Liver (tissue), 9 donors: ENCODE measurements around the gene CDH13. TPM values are rescaled to one million over a fixed set of nuclear protein-coding genes. Genes with fewer than 3 reads are reported as not detected.

Experiments
- DNase-seq: peaks from one replicate; pipeline ENCODE4 v3.0.0-alpha.2; 2017; ENCODE audit warnings: low spot score
- H3K27ac ChIP-seq, 2 donors: one replicate each; pipeline ENCODE4 v1.7.0; 2013; ENCODE audit warnings: inconsistent platforms in 2 of 2, low read length in 2 of 2, control low read depth in 1 of 2, low read depth in 1 of 2, mild to moderate bottlenecking in 1 of 2
- H3K27me3 ChIP-seq, 4 donors: one replicate each; pipeline versions ENCODE4 v1.6.1 to v1.7.0; 2013; ENCODE audit warnings: low read length in 3 of 4, inconsistent platforms in 1 of 4, mild to moderate bottlenecking in 1 of 4, moderate library complexity in 1 of 4; ENCODE audit not compliant: control insufficient read depth in 4 of 4, insufficient read depth in 4 of 4
- H3K36me3 ChIP-seq, 4 donors: one replicate each; pipeline versions ENCODE4 v1.6.1 to v1.7.0; 2013; ENCODE audit warnings: low read length in 3 of 4, mild to moderate bottlenecking in 3 of 4, low read depth in 1 of 4, moderate library complexity in 1 of 4; ENCODE audit not compliant: control insufficient read depth in 4 of 4, insufficient read depth in 3 of 4
- H3K4me1 ChIP-seq, 4 donors: one replicate each; pipeline versions ENCODE4 v1.6.1 to v1.7.0; 2013; ENCODE audit warnings: low read length in 3 of 4, mild to moderate bottlenecking in 3 of 4, moderate library complexity in 1 of 4; ENCODE audit not compliant: control insufficient read depth in 4 of 4, insufficient read depth in 4 of 4
- H3K4me3 ChIP-seq, 3 donors: one replicate each; pipeline versions ENCODE4 v1.6.1 to v1.7.0; 2013; ENCODE audit warnings: low read length in 3 of 3, control low read depth in 1 of 3, low read depth in 1 of 3, mild to moderate bottlenecking in 1 of 3
- H3K9ac ChIP-seq, 2 donors: one replicate each; pipeline ENCODE4 v1.7.0; 2013; ENCODE audit warnings: low read length in 2 of 2, mild to moderate bottlenecking in 2 of 2, moderate library complexity in 2 of 2, control low read depth in 1 of 2, low read depth in 1 of 2
- H3K9me3 ChIP-seq, 4 donors: one replicate each; pipeline versions ENCODE4 v1.6.1 to v1.7.0; 2013; ENCODE audit warnings: low read length in 3 of 4; ENCODE audit not compliant: control insufficient read depth in 4 of 4
- ATF3 ChIP-seq: IDR thresholded peaks from 2 replicates; pipeline ENCODE4 v1.6.1; 2016; ENCODE audit warnings: antibody characterized with exemption
- CTCF ChIP-seq: fragments of 150-350 bp; IDR thresholded peaks from 2 replicates; pipeline ENCODE4 v1.5.1; 2017; ENCODE audit warnings: improper control_type of control experiment, low read depth, low read length; ENCODE audit not compliant: missing input control
- EGR1 ChIP-seq, 2 donors: IDR thresholded peaks; 2 replicates each; pipeline ENCODE4 v1.6.1; 2016 to 2018; ENCODE audit warnings: antibody characterized with exemption in 2 of 2, low read depth in 2 of 2
- FOXA1 ChIP-seq: IDR thresholded peaks from 2 replicates; pipeline ENCODE4 v1.6.1; 2016; ENCODE audit warnings: antibody characterized with exemption
- FOXA2 ChIP-seq: IDR thresholded peaks from 2 replicates; pipeline ENCODE4 v1.6.1; 2016; ENCODE audit warnings: antibody characterized with exemption
- GABPA ChIP-seq, 2 donors: IDR thresholded peaks in 1 of 2; conservative IDR thresholded peaks in 1 of 2; 2 replicates each; pipeline ENCODE4 v1.6.1; 2016; ENCODE audit warnings: antibody characterized with exemption in 2 of 2, mild to moderate bottlenecking in 1 of 2, moderate library complexity in 1 of 2
- HNF4A ChIP-seq, 2 donors: conservative IDR thresholded peaks; 2 replicates each; pipeline ENCODE4 v1.6.1; 2016; ENCODE audit warnings: antibody characterized with exemption in 2 of 2, mild to moderate bottlenecking in 2 of 2
- HNF4G ChIP-seq: IDR thresholded peaks from 2 replicates; pipeline ENCODE4 v1.6.1; 2016; ENCODE audit warnings: antibody characterized with exemption
- JUND ChIP-seq, 2 donors: IDR thresholded peaks; 2 replicates each; pipeline ENCODE4 v1.6.1; 2016; ENCODE audit warnings: antibody characterized with exemption in 2 of 2
- MAX ChIP-seq: IDR thresholded peaks from 2 replicates; pipeline ENCODE4 v1.6.1; 2016; ENCODE audit warnings: antibody characterized with exemption
- NR2F2 ChIP-seq: IDR thresholded peaks from 2 replicates; pipeline ENCODE4 v1.6.1; 2016; ENCODE audit warnings: antibody characterized with exemption
- REST ChIP-seq: IDR thresholded peaks from 2 replicates; pipeline ENCODE4 v1.6.1; 2016; ENCODE audit warnings: antibody characterized with exemption, mild to moderate bottlenecking
- RXRA ChIP-seq, 2 donors: IDR thresholded peaks; 2 replicates each; pipeline ENCODE4 v1.6.1; 2017 to 2018; ENCODE audit warnings: antibody characterized with exemption in 2 of 2, mild to moderate bottlenecking in 1 of 2
- TAF1 ChIP-seq: conservative IDR thresholded peaks from 2 replicates; pipeline ENCODE4 v1.6.1; 2016; ENCODE audit warnings: antibody characterized with exemption, mild to moderate bottlenecking
- YY1 ChIP-seq: IDR thresholded peaks from 2 replicates; pipeline ENCODE4 v1.6.1; 2016; ENCODE audit warnings: antibody characterized with exemption, mild to moderate bottlenecking
- ZBTB33 ChIP-seq: IDR thresholded peaks from 2 replicates; pipeline ENCODE4 v1.6.1; 2016; ENCODE audit warnings: antibody characterized with exemption
- WGBS: extraction: QIAGEN DNeasy Blood & Tissue Kit; methylation state at CpG from one replicate; pipeline ENCODE4 v1.1.7; 2013; 5-methylcytosine and 5-hydroxymethylcytosine counted together
- polyA plus RNA-seq, 2 donors: library from polyadenylated mRNA; stranded (reverse) in 1 of 2; unstranded in 1 of 2; fragments of 200-250 nt in 1 of 2; fragments of >200 nt in 1 of 2; fragmentation: Nextera tagmentation in 1 of 2; extraction: Ambion mirVana in 1 of 2; gene quantifications; one replicate each; pipeline versions ENCODE4 v1.2.1 to v1.2.3, GENCODE V29; 2013 to 2015
- total RNA-seq, 2 donors: library from RNA; depleted of rRNA; stranded (reverse); fragments of >200 nt; gene quantifications; one replicate each; pipeline ENCODE4 v1.2.3, GENCODE V29; 2014
- donor health status: healthy.
- donor health status: healthy.
- donor health status: healthy.
- donor health status: healthy.
- donor health status: healthy.

The CDH13 gene
- total and polyA plus RNA-seq, 4 donors: 0.21 to 1.5 (median 0.58) TPM

GRCh38 chr16:83840060-83840617, 1213.4 kb downstream of the CDH13 start:
- no peak overlapping the region for H3K9ac ChIP-seq
- no peaks in the 10 kb centered on the region for H3K9me3 ChIP-seq
- no peak overlapping the region for H3K4me3 ChIP-seq
- 84% methylated on average over 4 of the region's 4 CpGs for WGBS
- no peak for DNase-seq
- TF ChIP-seq MAX (no peak), CTCF (no peak), TAF1 (no peak), FOXA2 (no peak), NR2F2 (no peak), EGR1 (IDR thresholded peaks at IDR 0.05; ENCODE audit: low read depth in 2 of 2) (no peak), HNF4A (conservative IDR thresholded peaks at IDR 0.05) (no peak), GABPA (IDR thresholded peaks at IDR 0.05 in 1 of 2, conservative IDR thresholded peaks at IDR 0.05 in 1 of 2) (no peak), YY1 (no peak), RXRA (IDR thresholded peaks at IDR 0.05) (no peak), FOXA1 (no peak), ZBTB33 (no peak), HNF4G (no peak)
- H3K4me1 ChIP-seq: no peaks in the 10 kb centered on the region
- no peak overlapping the region for H3K27ac ChIP-seq
- no peaks in the 10 kb centered on the region for H3K36me3 ChIP-seq
- H3K27me3 ChIP-seq: no peaks in the 10 kb centered on the region

GRCh38 chr16:83842291-83842690, 1215.5 kb downstream of the CDH13 start:
- Histone ChIP-seq H3K9me3 (no peaks in the 10 kb centered on the region), H3K27me3 (no peaks in the 10 kb centered on the region), H3K36me3 (no peaks in the 10 kb centered on the region), H3K4me1 (no peaks in the 10 kb centered on the region), H3K27ac (no peak overlapping the region), H3K9ac (no peak overlapping the region), H3K4me3 (no peak overlapping the region)
- 79% methylated on average over 7 of the region's 7 CpGs for WGBS
- TF ChIP-seq MAX (no peak), REST (no peak), ZBTB33 (no peak), ATF3 (no peak), JUND (IDR thresholded peaks at IDR 0.05) (no peak), TAF1 (no peak)
- DNase-seq: no peak
